CD4-positive, alpha-beta T cell treated with Interleukin-10 for 1 hour (primary cell): ENCODE measurements around the gene CASP3.
"Not testable (repeated sequence)": the region's sequence is repeated elsewhere in the genome, so short reads cannot be mapped to it uniquely, and the experiment has no call there.

Source experiments
- DNase-seq: peaks from one replicate; pipeline ENCODE4 v3.0.0-alpha.2; 2020

Gene CASP3

DNA sequence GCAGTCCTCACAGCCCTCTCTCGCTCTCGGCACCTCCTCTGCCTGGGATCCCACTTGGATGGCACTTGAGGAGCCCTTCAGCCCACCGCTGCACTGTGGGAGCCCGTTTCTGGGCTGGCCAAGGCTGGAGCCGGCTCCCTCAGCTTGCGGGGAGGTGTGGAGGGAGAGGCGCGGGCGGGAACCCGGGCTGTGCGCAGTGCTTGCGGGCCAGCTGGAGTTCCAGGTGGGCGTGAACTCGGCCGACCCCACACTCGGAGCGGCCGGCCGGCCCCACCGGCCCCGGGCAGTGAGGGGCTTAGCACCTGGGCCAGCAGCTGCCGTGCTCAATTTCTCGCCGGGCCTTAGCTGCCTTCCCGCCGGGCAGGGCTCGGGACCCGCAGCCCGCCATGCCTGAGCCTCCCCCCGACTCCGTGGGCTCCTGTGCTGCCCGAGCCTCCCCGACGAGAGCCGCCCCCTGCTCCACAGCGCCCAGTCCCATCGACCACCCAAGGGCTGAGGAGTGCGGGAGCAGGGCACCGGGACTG lies 57.4 kb downstream of the CASP3 start:
- DNase-seq: not testable (repeated sequence)

DNA sequence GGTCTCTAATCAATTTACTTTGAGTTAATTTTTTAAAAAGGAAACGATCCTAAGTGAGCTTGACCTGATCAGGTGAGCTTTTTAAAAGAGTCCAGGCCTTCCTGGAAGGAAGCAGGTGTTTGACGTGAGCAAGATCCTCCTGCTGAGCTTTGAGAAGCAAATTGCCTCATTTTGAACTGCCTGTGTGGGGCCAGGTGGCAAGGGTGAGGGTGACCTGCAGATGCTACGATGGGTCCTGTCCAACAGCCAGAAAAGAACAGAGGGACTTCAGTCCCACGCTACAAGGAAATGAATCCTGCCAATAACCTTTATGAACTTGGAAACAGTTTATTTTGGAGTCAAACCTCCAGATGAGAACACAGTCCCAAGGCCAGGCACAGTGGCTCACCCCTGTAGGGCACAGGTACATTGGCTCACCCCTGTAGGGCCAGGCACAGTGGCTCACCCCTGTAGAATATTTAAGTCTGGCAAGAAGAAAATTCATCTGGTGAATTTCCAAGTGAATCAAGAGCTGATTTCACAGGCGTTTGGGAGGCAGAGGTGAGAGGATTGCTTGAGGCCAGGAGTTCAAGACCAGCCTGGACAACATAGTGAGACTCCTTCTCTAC lies 58.1 kb downstream of the CASP3 start:
- no peak for DNase-seq

DNA sequence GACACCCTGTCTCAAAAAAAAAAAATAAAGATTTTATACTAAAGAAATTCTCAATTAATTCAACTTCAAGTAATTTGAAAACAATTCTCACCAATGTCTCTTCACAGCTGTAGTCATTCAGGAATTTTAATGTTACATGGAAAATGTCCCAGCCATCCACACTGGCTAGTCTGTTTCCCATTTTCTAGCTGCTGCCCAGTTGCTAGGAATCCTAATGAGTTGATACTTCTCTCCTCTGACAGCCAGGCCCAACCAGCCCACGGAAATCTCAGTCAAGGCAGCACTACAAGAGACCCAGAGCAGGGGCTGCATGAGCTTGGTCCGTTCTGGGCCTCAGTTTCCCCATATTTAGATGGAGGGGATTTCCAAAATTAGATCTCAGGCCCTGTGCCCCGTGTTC lies 59.1 kb downstream of the CASP3 start:
- no peak for DNase-seq

- no peak for DNase-seq
Measured at GRCh38 chr4:184588893-184589292, 60.4 kb downstream of the CASP3 start.

DNA sequence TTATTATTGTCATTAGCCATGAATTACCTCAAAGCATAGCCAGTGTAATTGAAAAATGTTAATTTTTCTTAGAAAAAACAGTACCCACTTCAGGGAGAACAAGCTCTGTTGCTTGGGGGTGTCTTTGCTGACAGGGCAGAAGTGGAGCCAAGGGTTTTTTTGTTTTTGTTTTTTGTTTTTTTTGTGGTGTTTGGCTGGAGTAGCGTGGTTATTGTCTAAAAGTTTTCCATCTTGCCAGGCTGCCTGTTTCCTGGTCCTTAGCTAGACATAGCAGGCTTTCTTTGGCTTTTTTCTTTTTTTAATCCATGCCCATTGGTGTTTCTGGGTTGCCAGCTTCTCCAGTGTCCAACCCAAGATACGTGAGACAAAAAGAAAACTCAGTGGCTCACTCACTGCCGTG lies 61.5 kb downstream of the CASP3 start:
- no peak for DNase-seq

DNA sequence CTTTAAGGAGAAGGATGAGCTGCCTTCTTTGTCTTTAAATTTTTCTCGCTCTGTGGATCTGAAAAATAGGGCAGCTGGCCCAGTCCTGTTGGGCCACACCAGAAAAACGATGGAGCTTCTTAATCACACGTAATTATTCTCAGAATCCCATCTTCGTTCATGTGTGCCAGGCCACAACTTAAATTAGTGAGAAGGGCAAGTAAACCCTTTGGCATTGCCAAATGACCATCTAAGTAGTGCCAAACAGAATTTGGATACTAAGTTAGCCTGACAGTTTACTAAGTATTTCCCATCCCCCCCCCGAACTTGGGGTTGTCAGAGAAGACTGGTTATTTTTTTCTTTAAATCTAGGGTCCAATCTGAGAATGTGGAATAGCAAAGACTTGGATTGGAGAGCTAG lies 62.0 kb downstream of the CASP3 start:
- DNase-seq: no peak

GRCh38 chr4:184583738-184584502 lies 65.3 kb downstream of the CASP3 start:
- DNase-seq: no peak
